ENCODE data around the gene GPR143.

Gene GPR143

DNA sequence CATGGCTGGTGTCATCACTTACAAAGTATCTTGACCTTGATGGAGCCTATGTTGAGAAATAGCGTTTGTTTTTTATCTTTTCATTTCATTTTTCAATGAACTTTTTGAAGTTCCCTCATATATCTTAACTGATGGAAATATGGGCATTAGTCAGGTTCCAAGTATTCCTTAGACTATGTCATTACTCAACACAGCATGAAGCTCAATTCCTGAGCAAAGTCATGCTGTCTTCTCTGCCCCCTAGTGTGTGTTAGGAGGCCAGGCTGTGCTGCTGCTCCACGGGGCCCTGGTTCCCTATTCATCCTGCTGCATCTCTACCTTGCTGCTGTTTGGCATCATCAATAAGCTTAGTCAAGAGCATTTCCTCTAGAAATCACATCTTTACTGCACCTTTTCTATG, 40.9 kb downstream of the GPR143 start:
- TF ChIP-seq SPI1 (IDR thresholded peaks at IDR 0.05; ENCODE audit: low read depth, low read length) = no peak
- no peak for TF ChIP-seq POU2F2 (IDR thresholded peaks at IDR 0.05; ENCODE audit: low read depth, low read length)
- no peak for TF ChIP-seq TAF1 (IDR thresholded peaks at IDR 0.05; ENCODE audit: low read depth, low read length)
- TF ChIP-seq POLR2AphosphoS5 (IDR thresholded peaks at IDR 0.05; ENCODE audit: low read depth, low read length) = no peak
- no peak for TF ChIP-seq PAX5 (IDR thresholded peaks at IDR 0.05; ENCODE audit: insufficient read depth, low read length, severe bottlenecking)
- TF ChIP-seq POLR2A (IDR thresholded peaks at IDR 0.05; ENCODE audit: low read depth, low read length) = no peak
- DNase-seq (ENCODE audit: insufficient read length, low spot score) (no peak), FAIRE-seq (no peak)

DNA sequence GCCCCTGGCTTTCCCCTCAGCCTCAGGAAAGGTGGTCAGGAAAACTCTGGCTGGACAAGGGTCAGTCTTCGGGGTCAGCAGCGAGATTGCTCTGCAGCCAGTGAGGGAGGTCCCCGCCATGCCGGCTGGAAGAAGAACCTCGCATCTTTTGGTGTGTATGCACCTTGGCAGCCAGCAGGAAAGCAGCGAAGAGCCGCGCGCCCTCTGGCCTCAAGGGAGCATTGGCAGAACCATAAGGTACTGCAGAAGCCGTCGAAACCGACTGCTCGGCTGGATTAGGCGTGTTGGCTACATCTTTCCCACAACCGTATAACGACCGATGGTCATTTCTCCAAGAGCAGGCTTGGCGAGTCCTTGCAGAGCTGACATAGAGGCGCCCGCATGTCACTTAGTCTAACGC, 48.3 kb downstream of the GPR143 start:
- DNase-seq (ENCODE audit: insufficient read length, low spot score) (no peak), FAIRE-seq (no peak)
- TF ChIP-seq POU2F2 (IDR thresholded peaks at IDR 0.05; ENCODE audit: low read depth, low read length) = no peak
- TF ChIP-seq POLR2AphosphoS5 (IDR thresholded peaks at IDR 0.05; ENCODE audit: low read depth, low read length) = no peak
- no peak for TF ChIP-seq PAX5 (IDR thresholded peaks at IDR 0.05; ENCODE audit: insufficient read depth, low read length, severe bottlenecking)
- no peak for TF ChIP-seq POLR2A (IDR thresholded peaks at IDR 0.05; ENCODE audit: low read depth, low read length)
- no peak for TF ChIP-seq TAF1 (IDR thresholded peaks at IDR 0.05; ENCODE audit: low read depth, low read length)
- TF ChIP-seq SPI1 (IDR thresholded peaks at IDR 0.05; ENCODE audit: low read depth, low read length) = no peak

GRCh38 chrX:9710332-9710731, 55.3 kb downstream of the GPR143 start:
- FAIRE-seq = no peak
- TF ChIP-seq PAX5 (IDR thresholded peaks at IDR 0.05; ENCODE audit: insufficient read depth, low read length, severe bottlenecking) = no peak
- TF ChIP-seq POLR2AphosphoS5 (IDR thresholded peaks at IDR 0.05; ENCODE audit: low read depth, low read length) = no peak
- no peak for TF ChIP-seq POU2F2 (IDR thresholded peaks at IDR 0.05; ENCODE audit: low read depth, low read length)

GRCh38 chrX:9708923-9709553, 56.6 kb downstream of the GPR143 start:
- FAIRE-seq = peak; percentile 94
- peak; percentile 49 for DNase-seq (ENCODE audit: insufficient read length, low spot score)
- no peak for TF ChIP-seq SPI1 (IDR thresholded peaks at IDR 0.05; ENCODE audit: low read depth, low read length)
- TF ChIP-seq TAF1 (IDR thresholded peaks at IDR 0.05; ENCODE audit: low read depth, low read length) = no peak
- no peak for TF ChIP-seq PAX5 (IDR thresholded peaks at IDR 0.05; ENCODE audit: insufficient read depth, low read length, severe bottlenecking)
- no peak for TF ChIP-seq POU2F2 (IDR thresholded peaks at IDR 0.05; ENCODE audit: low read depth, low read length)
- no peak for TF ChIP-seq POLR2AphosphoS5 (IDR thresholded peaks at IDR 0.05; ENCODE audit: low read depth, low read length)
- no peak for TF ChIP-seq POLR2A (IDR thresholded peaks at IDR 0.05; ENCODE audit: low read depth, low read length)

More at GRCh38 chrX:9710332-9710731, 55.3 kb downstream of the GPR143 start:
- no peak for DNase-seq (ENCODE audit: insufficient read length, low spot score)

DNA sequence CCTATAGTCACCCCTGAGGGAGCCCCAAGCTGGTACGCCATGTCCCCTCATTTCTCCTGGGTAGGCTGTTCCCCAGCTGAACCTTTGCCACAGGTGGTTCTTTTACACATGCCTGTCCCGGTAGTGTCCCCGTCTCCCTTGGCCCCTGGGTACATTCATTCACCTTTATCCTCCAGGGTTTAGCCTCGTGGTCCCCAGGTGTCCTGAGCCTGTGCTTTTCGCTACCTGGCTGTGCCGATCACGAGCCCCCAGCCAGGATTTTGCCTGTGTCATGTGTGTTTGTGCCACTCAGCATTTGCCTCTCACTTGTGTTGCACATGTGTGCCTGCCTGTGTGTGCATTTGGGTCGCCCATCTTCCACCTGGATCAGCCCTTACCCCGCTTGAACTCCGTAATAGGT, 57.6 kb downstream of the GPR143 start:
- FAIRE-seq = no peak

DNA sequence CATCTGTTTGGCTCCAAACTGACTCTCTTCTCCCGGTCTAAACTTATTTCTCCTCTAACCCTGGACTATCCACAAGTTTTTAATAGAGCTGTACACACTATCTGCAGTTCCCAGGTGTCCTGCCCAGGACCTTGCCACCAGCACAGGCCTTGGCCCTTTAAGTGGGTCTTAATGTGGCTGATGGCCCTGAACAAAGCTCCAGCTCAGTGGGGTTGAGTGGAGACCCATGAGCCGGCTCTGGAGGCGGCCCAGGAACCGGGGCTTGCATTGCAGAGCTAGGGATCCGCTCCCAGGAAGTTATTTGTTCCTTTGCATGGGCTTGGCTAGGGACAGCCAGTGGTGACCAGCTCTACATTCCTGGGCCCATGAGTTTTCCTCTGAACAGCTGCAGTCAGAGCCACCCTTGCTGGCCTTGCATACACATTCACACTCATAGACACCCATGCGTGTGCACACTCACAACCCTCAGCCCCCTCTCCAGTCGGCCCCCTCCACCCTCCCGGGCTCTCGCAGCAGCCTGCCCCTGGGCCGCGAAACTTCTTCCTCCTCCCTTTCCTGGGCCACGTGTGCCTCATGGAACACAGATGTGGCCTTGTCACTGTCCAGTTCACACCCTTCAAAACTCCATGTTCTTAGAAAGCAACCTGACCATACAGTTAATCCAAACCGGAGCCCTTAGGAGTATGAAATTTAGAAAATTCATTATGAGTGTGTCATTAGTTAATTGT, 58.2 kb downstream of the GPR143 start:
- FAIRE-seq = no peak
- TF ChIP-seq TAF1 (IDR thresholded peaks at IDR 0.05; ENCODE audit: low read depth, low read length) (no peak), PAX5 (IDR thresholded peaks at IDR 0.05; ENCODE audit: insufficient read depth, low read length, severe bottlenecking) (no peak), POU2F2 (IDR thresholded peaks at IDR 0.05; ENCODE audit: low read depth, low read length) (no peak), SPI1 (IDR thresholded peaks at IDR 0.05; ENCODE audit: low read depth, low read length) (no peak), POLR2AphosphoS5 (IDR thresholded peaks at IDR 0.05; ENCODE audit: low read depth, low read length) (no peak), POLR2A (IDR thresholded peaks at IDR 0.05; ENCODE audit: low read depth, low read length) (no peak)
- no peak for DNase-seq (ENCODE audit: insufficient read length, low spot score)

More for the DNA sequence above, 57.6 kb downstream of the GPR143 start:
- no peak for DNase-seq (ENCODE audit: insufficient read length, low spot score)
- TF ChIP-seq POLR2AphosphoS5 (IDR thresholded peaks at IDR 0.05; ENCODE audit: low read depth, low read length) (no peak), PAX5 (IDR thresholded peaks at IDR 0.05; ENCODE audit: insufficient read depth, low read length, severe bottlenecking) (no peak), TAF1 (IDR thresholded peaks at IDR 0.05; ENCODE audit: low read depth, low read length) (no peak), POU2F2 (IDR thresholded peaks at IDR 0.05; ENCODE audit: low read depth, low read length) (no peak), POLR2A (IDR thresholded peaks at IDR 0.05; ENCODE audit: low read depth, low read length) (no peak), SPI1 (IDR thresholded peaks at IDR 0.05; ENCODE audit: low read depth, low read length) (no peak)

GRCh38 chrX:9706421-9706820, 59.2 kb downstream of the GPR143 start:
- no peak for TF ChIP-seq POLR2AphosphoS5 (IDR thresholded peaks at IDR 0.05; ENCODE audit: low read depth, low read length)
- no peak for TF ChIP-seq SPI1 (IDR thresholded peaks at IDR 0.05; ENCODE audit: low read depth, low read length)
- TF ChIP-seq POU2F2 (IDR thresholded peaks at IDR 0.05; ENCODE audit: low read depth, low read length) = no peak
- no peak for TF ChIP-seq TAF1 (IDR thresholded peaks at IDR 0.05; ENCODE audit: low read depth, low read length)
- TF ChIP-seq PAX5 (IDR thresholded peaks at IDR 0.05; ENCODE audit: insufficient read depth, low read length, severe bottlenecking) = no peak
- no peak for TF ChIP-seq POLR2A (IDR thresholded peaks at IDR 0.05; ENCODE audit: low read depth, low read length)
- FAIRE-seq (no peak), DNase-seq (ENCODE audit: insufficient read length, low spot score) (no peak)

DNA sequence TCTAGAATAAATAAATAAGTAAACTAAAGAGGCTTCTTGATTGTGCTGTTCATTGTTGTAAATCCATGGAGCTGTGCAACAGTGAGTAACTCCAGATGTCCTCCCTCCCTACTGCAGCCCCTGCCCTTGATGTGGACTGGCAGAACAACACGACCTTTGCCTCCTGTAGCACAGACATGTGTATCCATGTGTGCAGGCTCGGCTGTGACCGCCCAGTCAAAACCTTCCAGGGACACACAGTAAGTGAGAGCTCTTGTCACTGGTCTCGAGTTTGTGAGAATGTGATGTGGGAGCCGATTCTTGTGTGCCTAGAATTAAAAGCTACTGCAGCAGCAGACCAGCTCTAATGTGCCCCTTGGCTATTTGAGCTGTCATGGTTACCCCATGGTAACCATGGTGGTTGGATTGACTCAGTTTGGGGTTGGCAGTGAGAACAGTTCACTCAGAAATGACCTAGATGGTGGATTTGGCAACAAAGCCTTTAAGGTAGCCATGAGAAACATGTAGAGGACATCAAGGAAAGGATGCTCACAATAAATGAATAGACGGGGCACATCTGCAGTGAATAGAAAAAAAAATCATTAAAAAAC, 60.7 kb downstream of the GPR143 start:
- FAIRE-seq (no peak), DNase-seq (ENCODE audit: insufficient read length, low spot score) (no peak)
- TF ChIP-seq POLR2A (IDR thresholded peaks at IDR 0.05; ENCODE audit: low read depth, low read length) = no peak
- TF ChIP-seq TAF1 (IDR thresholded peaks at IDR 0.05; ENCODE audit: low read depth, low read length) = no peak
- TF ChIP-seq PAX5 (IDR thresholded peaks at IDR 0.05; ENCODE audit: insufficient read depth, low read length, severe bottlenecking) = no peak
- no peak for TF ChIP-seq SPI1 (IDR thresholded peaks at IDR 0.05; ENCODE audit: low read depth, low read length)
- TF ChIP-seq POU2F2 (IDR thresholded peaks at IDR 0.05; ENCODE audit: low read depth, low read length) = no peak
- no peak for TF ChIP-seq POLR2AphosphoS5 (IDR thresholded peaks at IDR 0.05; ENCODE audit: low read depth, low read length)

DNA sequence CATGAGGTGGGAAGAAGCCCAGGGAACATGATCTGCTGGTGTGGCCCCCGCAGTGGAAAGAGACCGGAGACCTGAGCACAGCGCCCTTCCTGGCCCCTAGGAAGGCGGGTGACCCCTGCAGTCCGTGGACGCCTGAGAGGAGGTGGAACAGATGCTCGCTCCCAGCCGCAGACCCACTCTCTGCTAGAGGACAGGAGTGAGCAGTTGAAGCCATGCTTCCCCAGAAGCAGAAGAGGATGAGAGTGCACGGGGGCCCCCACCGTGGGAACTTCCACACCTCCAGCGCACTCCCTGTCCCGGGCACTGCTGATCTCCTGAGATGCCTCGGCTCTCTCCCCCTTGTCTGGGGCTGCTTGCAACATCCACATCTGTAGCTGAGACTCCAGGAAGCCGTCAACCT, 62.2 kb downstream of the GPR143 start:
- FAIRE-seq (no peak), DNase-seq (ENCODE audit: insufficient read length, low spot score) (no peak)
- TF ChIP-seq TAF1 (IDR thresholded peaks at IDR 0.05; ENCODE audit: low read depth, low read length) (no peak), POU2F2 (IDR thresholded peaks at IDR 0.05; ENCODE audit: low read depth, low read length) (no peak), POLR2A (IDR thresholded peaks at IDR 0.05; ENCODE audit: low read depth, low read length) (no peak)
